HG03045 (cell line): ENCODE data around the gene NUP210.

Experiments used
- ATAC-seq: cut with Tn5 transposase; IDR thresholded peaks from one replicate; pipeline ENCODE4 v1.9.1; 2021; ENCODE audit warnings: mild to moderate bottlenecking, moderate library complexity; ENCODE audit not compliant: unreplicated experiment

Gene NUP210

GRCh38 chr3:13377021-13377420 is 43.1 kb downstream of the NUP210 start:
- no peak for ATAC-seq

GRCh38 chr3:13376091-13376490 is 44.0 kb downstream of the NUP210 start:
- ATAC-seq = no peak

GRCh38 chr3:13375464-13375863 is 44.7 kb downstream of the NUP210 start:
- ATAC-seq = no peak

GRCh38 chr3:13373975-13374586 is 46.0 kb downstream of the NUP210 start:
- ATAC-seq = no peak

- ATAC-seq = no peak
Measured at GRCh38 chr3:13372656-13373055, 47.5 kb downstream of the NUP210 start.

GRCh38 chr3:13372126-13372525 is 48.0 kb downstream of the NUP210 start:
- no peak for ATAC-seq

GRCh38 chr3:13371100-13372075 is 48.7 kb downstream of the NUP210 start:
- no peak for ATAC-seq

GRCh38 chr3:13370609-13371008 is 49.5 kb downstream of the NUP210 start:
- ATAC-seq = no peak

GRCh38 chr3:13370055-13370454 is 50.1 kb downstream of the NUP210 start:
- no peak for ATAC-seq

GRCh38 chr3:13368834-13369233 is 51.3 kb downstream of the NUP210 start:
- no peak for ATAC-seq

- no peak for ATAC-seq
Measured at GRCh38 chr3:13367728-13368127, 52.4 kb downstream of the NUP210 start.

- ATAC-seq = no peak
Measured at GRCh38 chr3:13365390-13366379, 54.4 kb downstream of the NUP210 start.

- no peak for ATAC-seq
Measured at GRCh38 chr3:13364602-13365271, 55.4 kb downstream of the NUP210 start.

GRCh38 chr3:13362551-13362950 is 57.6 kb downstream of the NUP210 start:
- ATAC-seq = no peak

GRCh38 chr3:13359916-13360315 is 60.2 kb downstream of the NUP210 start:
- ATAC-seq = no peak

- no peak for ATAC-seq
Measured at GRCh38 chr3:13358643-13359042, 61.5 kb downstream of the NUP210 start.

GRCh38 chr3:13358051-13358450 is 62.1 kb downstream of the NUP210 start:
- no peak for ATAC-seq

GRCh38 chr3:13357074-13357473 is 63.0 kb downstream of the NUP210 start:
- no peak for ATAC-seq

- no peak for ATAC-seq
Measured at GRCh38 chr3:13353936-13354542, 66.1 kb downstream of the NUP210 start.

GRCh38 chr3:13353506-13353905 is 66.6 kb downstream of the NUP210 start:
- ATAC-seq = no peak
